HG03439 (cell line): ENCODE data around the gene USP11.

ENCODE experiments used
- ATAC-seq: cut with Tn5 transposase; IDR thresholded peaks from one replicate; pipeline ENCODE4 v1.9.1; 2021; ENCODE audit warnings: mild to moderate bottlenecking, moderate library complexity; ENCODE audit not compliant: unreplicated experiment

The USP11 gene

GRCh38 chrX:47224266-47224895 is 8.4 kb upstream of the USP11 start:
- ATAC-seq = no peak

- no peak for ATAC-seq
These were observed 7.9 kb upstream of the USP11 start for GRCh38 chrX:47224896-47225290.

- no peak for ATAC-seq
These were observed 6.7 kb upstream of the USP11 start for GRCh38 chrX:47226071-47226470.

- no peak for ATAC-seq
These were observed 6.1 kb upstream of the USP11 start for GRCh38 chrX:47226531-47227333.

- no peak for ATAC-seq
These were observed 5.5 kb upstream of the USP11 start for GRCh38 chrX:47227334-47227583.

- ATAC-seq = no peak
These were observed 4.1 kb upstream of the USP11 start for GRCh38 chrX:47228550-47229270.

- no peak for ATAC-seq
These were observed 3.4 kb upstream of the USP11 start for GRCh38 chrX:47229427-47229826.

- no peak for ATAC-seq
These were observed 2.5 kb upstream of the USP11 start for GRCh38 chrX:47230136-47230868.

- ATAC-seq = no peak
These were observed 1.6 kb upstream of the USP11 start for GRCh38 chrX:47231167-47231566.

- ATAC-seq = peak; percentile 4
These were observed 509 bp upstream of the USP11 start for GRCh38 chrX:47232197-47232802.

- peak; percentile 87 for ATAC-seq
These were observed 714 bp downstream of the USP11 start for GRCh38 chrX:47233333-47234113.

GRCh38 chrX:47234583-47234982 is 1.8 kb downstream of the USP11 start:
- ATAC-seq = no peak

GRCh38 chrX:47235691-47236103 is 2.9 kb downstream of the USP11 start:
- no peak for ATAC-seq

- ATAC-seq = no peak
These were observed 6.4 kb downstream of the USP11 start for GRCh38 chrX:47239199-47239598.

GRCh38 chrX:47239898-47240545 is 7.2 kb downstream of the USP11 start:
- no peak for ATAC-seq

- no peak for ATAC-seq
These were observed 7.8 kb downstream of the USP11 start for GRCh38 chrX:47240619-47241018.

GRCh38 chrX:47241201-47242011 is 8.6 kb downstream of the USP11 start:
- ATAC-seq = no peak

GRCh38 chrX:47242321-47242720 is 9.5 kb downstream of the USP11 start:
- no peak for ATAC-seq

GRCh38 chrX:47243351-47243750 is 10.5 kb downstream of the USP11 start:
- ATAC-seq = no peak
